Measurements from ENCODE around the gene MIEF1. TPM values are rescaled to one million over a fixed set of nuclear protein-coding genes. Genes with fewer than 3 reads are reported as not detected.

The MIEF1 gene
- total and polyA plus RNA-seq, 2 donors (not counting 1 experiment from before 2014, with no cell fraction given), result 9.8 to 37.2 TPM

DNA sequence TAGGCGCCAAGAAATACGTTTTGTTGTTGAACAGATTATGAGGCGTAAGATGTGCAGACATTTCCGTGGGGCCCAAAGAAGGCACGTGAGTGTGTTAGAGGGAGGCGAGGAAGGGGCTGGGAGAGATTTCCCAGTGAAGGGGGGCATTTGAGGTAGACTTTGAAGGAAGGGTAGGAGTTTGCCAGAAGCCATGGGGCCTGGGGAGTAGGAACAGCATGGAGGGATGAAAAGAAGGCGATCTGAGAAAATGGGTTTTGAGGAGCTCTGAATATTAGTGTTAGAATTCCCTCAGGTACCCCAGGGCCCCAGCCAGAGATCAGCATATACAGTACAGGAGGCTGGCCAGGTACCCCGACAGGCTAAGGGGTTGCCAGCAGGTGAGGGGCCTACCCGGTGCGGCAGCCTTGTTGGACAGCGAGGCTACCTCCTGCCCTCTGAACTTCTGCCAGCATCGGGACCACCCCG is 414 bp upstream of the MIEF1 start:
- no peak for TF ChIP-seq EZH2 (IDR thresholded peaks at IDR 0.05; ENCODE audit: borderline replicate concordance, insufficient read depth, low read depth, low read length, poor library complexity, severe bottlenecking)
- TF ChIP-seq, protein P1, sequence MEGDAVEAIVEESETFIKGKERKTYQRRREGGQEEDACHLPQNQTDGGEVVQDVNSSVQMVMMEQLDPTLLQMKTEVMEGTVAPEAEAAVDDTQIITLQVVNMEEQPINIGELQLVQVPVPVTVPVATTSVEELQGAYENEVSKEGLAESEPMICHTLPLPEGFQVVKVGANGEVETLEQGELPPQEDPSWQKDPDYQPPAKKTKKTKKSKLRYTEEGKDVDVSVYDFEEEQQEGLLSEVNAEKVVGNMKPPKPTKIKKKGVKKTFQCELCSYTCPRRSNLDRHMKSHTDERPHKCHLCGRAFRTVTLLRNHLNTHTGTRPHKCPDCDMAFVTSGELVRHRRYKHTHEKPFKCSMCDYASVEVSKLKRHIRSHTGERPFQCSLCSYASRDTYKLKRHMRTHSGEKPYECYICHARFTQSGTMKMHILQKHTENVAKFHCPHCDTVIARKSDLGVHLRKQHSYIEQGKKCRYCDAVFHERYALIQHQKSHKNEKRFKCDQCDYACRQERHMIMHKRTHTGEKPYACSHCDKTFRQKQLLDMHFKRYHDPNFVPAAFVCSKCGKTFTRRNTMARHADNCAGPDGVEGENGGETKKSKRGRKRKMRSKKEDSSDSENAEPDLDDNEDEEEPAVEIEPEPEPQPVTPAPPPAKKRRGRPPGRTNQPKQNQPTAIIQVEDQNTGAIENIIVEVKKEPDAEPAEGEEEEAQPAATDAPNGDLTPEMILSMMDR (IDR thresholded peaks at IDR 0.05), result no peak
- peak overlapping the region; percentile 93 for H3K27ac Mint-ChIP-seq
- no peaks in the 10 kb centered on the region for H3K27me3 Mint-ChIP-seq
- DNase-seq, result no peak
- no peak for ATAC-seq (ENCODE audit: low read depth)
- peak overlapping the region in 4 of 5 experiments; percentile 79 to 85 (median 84) for H3K4me3 ChIP-seq (ENCODE audit: control extremely low read depth in 1 of 5, extremely low read depth in 1 of 5, insufficient read depth in 1 of 5, low read depth in 2 of 5, low read length in 4 of 5)
- no peaks in the 10 kb centered on the region for H3K27me3 ChIP-seq (replicated peaks in 1 of 4; ENCODE audit: control extremely low read depth in 1 of 4, control insufficient read depth in 3 of 4, insufficient read depth in 4 of 4, low read length in 3 of 4)
- H3K36me3 ChIP-seq (replicated peaks in 1 of 2; ENCODE audit: control extremely low read depth in 1 of 2, control insufficient read depth in 1 of 2, extremely low read depth in 1 of 2, insufficient read depth in 2 of 2, low read length in 1 of 2), result peaks cover 0 to 34% of the 10 kb centered on the region in 2 experiments
- H3K79me2 ChIP-seq (ENCODE audit: control insufficient read depth, insufficient read depth, low read length), result peaks cover 37% of the 10 kb centered on the region
- H3K9me3 ChIP-seq (ENCODE audit: control extremely low read depth in 1 of 3, control insufficient read depth in 2 of 3, insufficient read depth in 1 of 3, low read length in 2 of 3), result no peaks in the 10 kb centered on the region
- POLR2A ChIA-PET, result interaction anchor here (0.7 to 2.1 kb wide), 12 partner anchors 11 to 543 kb away, joined by 3 to 27 read pairs (median 4); partner anchors contain the start of genes ATF4 and TAB1
- H3K4me1 Mint-ChIP-seq, result peaks cover 37% of the 10 kb centered on the region
- CTCF ChIA-PET, result interaction anchor here (0.8 to 6.0 kb wide), 15 partner anchors 8 to 523 kb away, joined by 3 to 43 read pairs (median 5); partner anchors contain the start of genes ATF4, RPL3 and TAB1
- peak overlapping the region; percentile 91 for H3K4me2 ChIP-seq (replicated peaks; ENCODE audit: low read depth, low read length, poor library complexity, severe bottlenecking)
- H2AFZ ChIP-seq (ENCODE audit: insufficient read depth, low read depth, low read length, poor library complexity, severe bottlenecking), result peak overlapping the region; percentile 93
- H4K20me1 ChIP-seq (ENCODE audit: control insufficient read depth, insufficient read depth, low read length, poor library complexity, severe bottlenecking), result peaks cover 31% of the 10 kb centered on the region
- H3K4me1 ChIP-seq (ENCODE audit: control insufficient read depth in 2 of 2, insufficient read depth in 2 of 2, low read length in 2 of 2), result peaks cover 16 to 25% of the 10 kb centered on the region in 2 donors
- WGBS (ENCODE audit: insufficient coverage), result 48% methylated on average over 12 of the region's 13 CpGs
- H3K9me3 Mint-ChIP-seq (ENCODE audit: insufficient read depth), result no peaks in the 10 kb centered on the region
- H3K9ac ChIP-seq (ENCODE audit: low read length), result peak overlapping the region; percentile 82
- peak overlapping the region; percentile 45 to 74 for H3K27ac ChIP-seq (ENCODE audit: low read length in 2 of 2)
- intact Hi-C loops (cut with micrococcal nuclease), result loop anchor here (1.0 to 2.0 kb wide), 4 partner anchors 19 to 102 kb away; partner anchors contain the start of genes ATF4, RPS19BP1 and TAB1
- peak overlapping the region; percentile 96 for H3K4me3 Mint-ChIP-seq

Data from B cell (primary cell).